Activated CD8-positive, alpha-beta memory T cell treated with anti-CD3 and anti-CD28 coated beads, Interleukin-2, amount 50 U/mL, for 48 hours (primary cell): ENCODE measurements around the gene KPTN.

Source experiments
- DNase-seq: peaks from one replicate; pipeline ENCODE4 v3.0.0-alpha.2; 2020

Gene KPTN

GRCh38 chr19:47507924-47508553, 24.0 kb upstream of the KPTN start:
- DNase-seq: no peak

DNA sequence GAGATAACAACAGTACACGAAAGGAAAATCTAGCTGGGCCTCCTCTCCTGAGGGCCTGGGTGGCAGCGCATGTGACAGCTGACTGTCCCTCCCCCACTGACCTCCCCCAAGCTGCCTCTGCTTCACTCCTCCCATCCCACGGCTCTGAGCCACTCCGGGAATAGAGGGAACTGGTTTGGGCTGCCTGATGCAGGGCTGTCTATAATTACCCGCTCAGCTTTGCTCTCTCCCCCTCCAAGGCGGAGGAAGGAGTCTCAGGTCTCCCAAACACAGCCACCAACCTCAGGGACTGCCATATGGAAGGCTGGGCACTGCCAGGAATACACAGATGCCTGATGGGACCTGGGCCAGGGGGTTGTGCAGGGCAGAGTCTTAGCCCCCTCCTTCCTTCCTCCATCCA, 23.0 kb upstream of the KPTN start:
- no peak for DNase-seq

- DNase-seq: no peak
Observed at GRCh38 chr19:47506459-47506858, 22.4 kb upstream of the KPTN start.

GRCh38 chr19:47505506-47505905, 21.5 kb upstream of the KPTN start:
- DNase-seq: no peak

- no peak for DNase-seq
Observed at GRCh38 chr19:47503826-47504150, 19.8 kb upstream of the KPTN start.

GRCh38 chr19:47503130-47503825, 19.3 kb upstream of the KPTN start:
- DNase-seq: no peak

DNA sequence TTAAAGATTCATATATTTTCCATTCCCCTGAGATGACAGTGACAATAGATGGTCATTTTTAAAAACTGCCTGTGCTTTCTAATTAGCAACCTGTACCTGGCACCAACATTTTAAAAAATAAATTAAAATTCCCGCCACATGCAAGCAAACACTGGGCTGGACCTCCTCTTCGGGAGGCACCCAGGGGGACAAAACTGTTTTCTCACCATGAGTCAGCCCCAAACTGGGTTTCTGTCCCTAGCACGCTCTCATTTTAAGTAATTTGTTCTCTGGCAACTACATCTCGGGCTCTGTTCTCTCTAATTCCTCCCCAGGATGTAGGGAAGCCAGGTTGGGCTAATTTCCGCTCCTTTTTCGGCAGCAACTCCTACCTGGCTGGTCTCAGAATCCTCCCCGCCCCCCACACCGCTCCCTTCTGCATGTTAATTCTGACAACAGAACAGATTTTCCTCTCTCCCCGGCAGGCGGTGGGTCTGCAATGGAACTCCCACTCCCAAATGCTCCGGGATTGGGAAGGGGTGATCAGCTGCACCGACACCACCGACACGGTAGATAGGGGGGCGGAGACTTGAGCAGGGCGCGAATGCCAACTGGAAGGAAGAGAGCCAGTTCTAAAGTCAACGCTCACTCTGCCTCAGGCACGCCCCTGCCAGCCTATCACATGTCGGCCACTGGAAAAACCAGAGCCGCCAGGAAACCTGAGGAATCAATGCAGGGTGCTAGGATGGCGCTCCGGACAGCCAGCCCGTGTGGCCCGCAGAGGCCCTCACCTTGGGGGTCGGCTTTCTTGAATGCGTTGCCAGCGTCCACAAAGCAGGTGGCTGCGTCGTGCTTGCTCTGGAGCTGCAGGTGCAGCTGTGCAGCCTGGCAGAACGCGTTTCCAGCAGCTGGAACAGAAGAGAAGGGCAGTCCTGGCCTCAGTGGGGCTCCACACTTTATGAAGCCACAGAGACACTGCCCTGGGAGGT, 16.1 kb upstream of the KPTN start:
- no peak for DNase-seq

DNA sequence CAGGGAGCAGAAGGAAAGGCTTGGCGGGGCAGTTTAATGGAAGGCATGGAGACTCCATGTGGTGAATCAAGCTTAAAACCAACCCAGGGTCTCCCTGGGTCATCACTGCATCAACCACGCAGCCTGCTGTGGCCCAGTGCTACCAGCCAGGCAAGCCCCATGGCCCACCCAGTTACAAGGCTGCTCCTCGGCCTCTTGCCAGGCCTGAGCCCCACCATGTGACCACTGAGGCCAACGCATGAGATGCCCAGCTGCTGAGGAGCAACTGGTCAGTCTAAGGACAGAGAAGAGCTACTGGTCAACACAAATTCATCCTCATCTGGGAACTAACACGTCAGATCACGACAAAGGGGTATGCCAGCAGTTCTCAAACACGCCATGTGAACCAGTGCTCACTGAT, 15.4 kb upstream of the KPTN start:
- no peak for DNase-seq

GRCh38 chr19:47498561-47498960, 14.5 kb upstream of the KPTN start:
- DNase-seq: no peak

DNA sequence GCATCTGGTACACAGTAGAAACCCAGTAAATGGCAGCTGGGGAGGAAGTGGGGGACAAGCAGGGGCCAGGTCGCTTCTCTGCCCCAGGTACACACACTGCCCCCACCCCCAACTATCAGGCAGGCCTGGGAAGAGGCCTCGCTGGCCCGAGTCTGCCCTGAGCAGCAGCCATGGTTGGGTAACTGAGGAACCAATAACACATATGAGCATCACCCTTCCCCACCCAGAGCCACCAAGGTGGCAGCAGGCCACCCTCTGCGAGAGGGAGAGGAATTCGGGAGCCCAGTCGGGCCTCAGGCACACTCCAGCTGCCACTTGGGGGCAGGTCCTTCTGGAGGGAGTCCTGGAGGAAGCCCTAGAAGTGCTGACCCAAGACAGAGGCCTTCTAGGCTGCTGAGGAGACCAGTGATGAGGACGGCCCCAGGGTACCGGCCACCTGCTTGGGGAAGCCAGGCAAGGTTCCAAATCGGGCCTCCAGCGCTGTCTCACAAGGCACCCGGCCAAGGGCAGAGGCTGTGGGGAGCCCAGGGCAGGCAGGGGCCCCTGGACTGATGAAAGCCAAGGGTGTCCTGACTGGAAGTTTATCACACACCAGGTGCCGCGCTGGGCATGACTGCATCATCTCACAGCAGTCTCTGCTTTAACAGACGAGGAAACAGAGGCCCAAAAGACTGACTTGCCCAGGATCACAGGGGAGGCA, 14.0 kb upstream of the KPTN start:
- no peak for DNase-seq

- no peak for DNase-seq
Observed at GRCh38 chr19:47497050-47497766, 13.2 kb upstream of the KPTN start.

DNA sequence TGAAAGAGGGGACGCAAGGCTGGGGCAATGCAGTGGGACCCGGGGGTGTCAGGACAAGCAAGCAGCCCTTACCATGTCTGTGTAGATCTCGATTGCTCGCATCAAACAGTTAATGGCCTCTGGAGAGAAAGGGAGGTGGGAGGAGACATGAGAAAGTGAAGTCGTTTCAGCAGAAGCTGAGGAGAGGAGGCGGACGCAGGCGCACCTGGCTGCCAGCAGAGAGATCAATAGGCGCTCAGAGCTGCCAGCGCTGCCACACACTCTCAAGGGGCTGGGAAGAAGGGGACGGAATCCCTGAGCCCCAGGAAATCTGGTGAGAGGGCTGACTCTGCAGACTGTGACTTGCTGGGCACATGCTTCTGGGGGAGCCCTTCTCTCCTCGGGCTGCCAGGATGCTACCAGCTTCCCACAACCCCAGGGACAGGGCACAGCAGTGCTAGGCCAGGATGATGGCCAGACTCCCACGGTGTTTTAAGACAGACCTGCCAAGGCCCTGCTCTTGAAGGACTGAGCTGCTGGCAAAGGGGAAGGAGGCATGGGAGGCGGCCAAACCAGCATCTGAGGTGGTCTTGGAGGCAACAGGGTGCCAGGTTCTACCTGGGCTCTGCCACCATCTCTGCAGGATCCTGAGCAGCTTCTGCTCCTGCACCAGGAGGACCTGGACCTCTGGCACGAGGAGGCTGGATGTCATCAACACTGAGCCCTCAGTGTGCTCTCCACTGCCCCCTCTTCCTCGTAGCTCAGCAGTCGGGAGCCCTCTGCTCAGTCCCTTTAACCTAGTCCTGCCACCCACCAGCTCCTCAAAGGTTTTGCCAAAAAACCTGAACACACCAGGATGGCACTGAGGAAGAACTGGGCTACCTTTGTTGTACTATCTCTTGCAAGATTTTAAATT, 11.7 kb upstream of the KPTN start:
- no peak for DNase-seq

GRCh38 chr19:47494729-47495128, 10.7 kb upstream of the KPTN start:
- DNase-seq: no peak

- DNase-seq: no peak
Observed at GRCh38 chr19:47494211-47494547, 10.2 kb upstream of the KPTN start.

- DNase-seq: no peak
Observed at GRCh38 chr19:47493378-47494210, 9.6 kb upstream of the KPTN start.

DNA sequence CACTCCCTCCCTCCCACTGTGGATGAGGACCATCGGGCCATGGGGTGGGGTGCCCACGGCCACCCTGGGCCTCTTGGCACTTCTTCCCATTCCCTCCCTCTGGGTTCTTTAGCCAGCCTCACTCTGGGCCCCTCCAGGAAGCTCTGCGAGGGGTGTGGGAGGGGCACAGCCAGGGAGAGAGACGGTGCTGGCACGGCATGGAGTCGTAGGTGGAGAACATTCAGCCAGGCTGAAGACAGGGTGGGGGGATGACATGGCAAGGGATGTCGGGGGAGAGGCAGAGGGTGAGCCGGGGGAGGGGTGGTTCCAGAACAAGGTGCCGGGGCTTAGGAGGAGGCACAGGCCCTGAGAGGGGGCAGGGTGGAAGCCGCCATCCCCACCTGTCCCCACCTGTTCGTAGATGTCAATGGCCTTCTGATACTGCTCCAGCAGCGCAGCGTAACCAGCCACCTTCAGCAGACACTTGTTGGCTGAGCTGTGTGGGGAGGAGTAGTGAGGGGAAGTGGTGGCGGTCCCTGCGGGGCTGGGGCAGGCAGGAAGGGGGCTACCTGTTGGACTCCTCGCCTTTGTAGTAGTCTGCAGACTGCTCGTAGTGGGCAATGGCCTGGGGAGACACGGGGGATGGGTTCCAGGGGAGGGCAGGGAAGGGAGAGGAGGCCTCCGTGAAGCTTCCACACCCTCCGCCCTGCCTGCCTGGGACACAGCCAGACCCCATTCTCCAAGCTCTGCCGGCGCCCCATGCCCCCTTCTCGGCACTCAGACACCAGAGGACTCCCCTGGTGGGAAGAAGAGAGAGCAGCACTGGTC, 8.8 kb upstream of the KPTN start:
- DNase-seq: no peak

- no peak for DNase-seq
Observed at GRCh38 chr19:47492137-47492533, 8.1 kb upstream of the KPTN start.

- DNase-seq: no peak
Observed at GRCh38 chr19:47491358-47492136, 7.5 kb upstream of the KPTN start.

DNA sequence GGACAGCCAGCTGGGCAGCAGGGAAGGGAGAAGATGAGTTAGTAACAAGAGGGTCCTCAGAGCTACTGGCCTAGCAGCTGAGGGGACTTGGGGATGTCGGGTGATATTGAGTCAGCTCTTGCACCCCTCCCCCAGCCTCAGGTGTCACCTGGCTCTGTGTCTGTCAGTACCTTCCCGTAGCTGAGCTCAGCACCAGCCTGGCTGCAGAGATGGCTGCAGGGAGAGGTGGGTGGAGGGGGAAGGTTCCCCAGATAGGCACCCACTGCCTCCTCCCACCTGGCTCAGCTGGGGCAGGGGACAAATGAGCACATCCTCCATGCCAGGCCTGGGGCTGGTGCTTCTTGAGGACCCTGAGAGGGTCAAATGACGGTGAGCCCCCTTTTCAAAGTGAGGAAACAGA, 6.8 kb upstream of the KPTN start:
- no peak for DNase-seq
